ENCODE data around the gene STPG4. TPM values are rescaled to one million over a fixed set of nuclear protein-coding genes. Genes with fewer than 3 reads are reported as not detected.

STPG4 gene
- total RNA-seq, 2 experiments from 2014 or later: not detected

DNA sequence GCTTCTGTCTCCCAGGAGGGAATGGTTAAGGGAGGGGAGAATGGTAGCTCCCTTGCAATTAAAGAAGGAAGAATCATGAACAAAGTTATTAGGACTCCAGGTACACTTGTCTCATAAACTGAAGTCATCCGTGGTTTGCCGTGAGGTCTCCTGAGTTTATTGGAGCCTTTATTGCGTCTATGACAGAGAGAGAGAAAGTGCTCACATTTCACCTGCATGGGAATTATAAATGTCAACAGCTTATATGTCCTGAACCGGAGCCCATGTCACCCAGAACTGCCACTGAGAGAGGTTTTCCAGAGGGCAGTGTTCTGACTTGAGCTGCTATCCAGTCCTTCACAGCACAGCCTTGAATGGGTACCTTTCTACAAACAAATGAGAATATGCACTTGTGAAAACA, 104.3 kb downstream of the STPG4 start:
- CTCF ChIA-PET: interaction anchor here (1.0 to 1.3 kb wide), 2 partner anchors 132 to 272 kb away, joined by 3 to 4 read pairs; no protein-coding TSS in a partner anchor
- intact Hi-C loops (cut with micrococcal nuclease): no loop called here
- peak overlapping the region; percentile 38 for H3K27ac Mint-ChIP-seq
- DNase-seq: no peak
- H3K4me3 Mint-ChIP-seq: no peak overlapping the region
- peaks cover 19% of the 10 kb centered on the region for H3K4me1 Mint-ChIP-seq (ENCODE audit: low read depth)
- POLR2A ChIA-PET: interaction anchor here (0.5 to 1.0 kb wide), 2 partner anchors 21 to 99 kb away, joined by 4 read pairs; no protein-coding TSS in a partner anchor
- H3K9me3 Mint-ChIP-seq: no peaks in the 10 kb centered on the region
- H3K36me3 Mint-ChIP-seq: peaks cover 42% of the 10 kb centered on the region
- H3K27me3 Mint-ChIP-seq: no peaks in the 10 kb centered on the region

DNA sequence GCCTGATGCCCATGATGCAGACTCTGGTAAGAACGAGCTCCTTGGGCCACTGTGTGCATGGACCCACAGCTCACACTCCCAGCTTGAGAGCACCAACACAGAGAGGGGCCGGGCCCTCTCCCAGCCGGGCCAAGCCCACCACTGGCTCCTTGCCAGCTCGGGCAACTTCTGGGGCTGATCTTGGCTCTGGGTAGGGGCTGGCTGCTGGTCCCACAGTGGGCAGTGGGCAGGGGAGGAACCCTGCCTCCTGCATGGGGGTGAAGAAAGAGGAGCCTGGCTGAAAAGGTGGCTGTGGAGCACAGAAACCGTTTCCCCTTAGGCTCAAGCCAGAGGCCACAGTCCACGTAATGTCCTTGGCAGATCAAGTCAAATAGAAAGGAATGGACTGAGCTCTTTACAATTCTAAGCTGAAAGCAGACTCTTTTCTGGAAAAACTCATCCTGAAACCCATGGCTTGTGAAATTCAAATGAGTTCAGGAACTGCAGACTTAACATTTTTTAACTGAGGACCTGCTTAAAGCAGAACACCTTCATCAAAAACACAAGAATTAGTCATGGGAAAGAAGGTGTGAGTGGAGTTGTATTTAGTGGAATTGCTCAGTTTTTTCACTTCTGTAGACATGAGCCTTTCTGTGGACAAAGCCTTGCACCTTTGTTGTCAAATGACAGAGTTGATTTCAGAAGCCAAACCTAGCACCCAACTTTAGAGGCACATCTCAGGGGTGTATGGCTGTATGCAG, 104.9 kb downstream of the STPG4 start:
- ChIA-PET CTCF (interaction anchor here (1.0 to 1.3 kb wide), 2 partner anchors 131 to 273 kb away, joined by 3 to 4 read pairs; no protein-coding TSS in a partner anchor), POLR2A (interaction anchor here (0.5 to 1.0 kb wide), 2 partner anchors 21 to 100 kb away, joined by 4 read pairs; no protein-coding TSS in a partner anchor)
- H3K9me3 Mint-ChIP-seq: no peaks in the 10 kb centered on the region
- DNase-seq: no peak
- no peak overlapping the region for H3K4me3 Mint-ChIP-seq
- H3K36me3 Mint-ChIP-seq: peaks cover 45% of the 10 kb centered on the region
- peaks cover 16% of the 10 kb centered on the region for H3K4me1 Mint-ChIP-seq (ENCODE audit: low read depth)
- H3K27ac Mint-ChIP-seq: peak overlapping the region; percentile 75
- intact Hi-C loops (cut with micrococcal nuclease): no loop called here
- no peaks in the 10 kb centered on the region for H3K27me3 Mint-ChIP-seq

DNA sequence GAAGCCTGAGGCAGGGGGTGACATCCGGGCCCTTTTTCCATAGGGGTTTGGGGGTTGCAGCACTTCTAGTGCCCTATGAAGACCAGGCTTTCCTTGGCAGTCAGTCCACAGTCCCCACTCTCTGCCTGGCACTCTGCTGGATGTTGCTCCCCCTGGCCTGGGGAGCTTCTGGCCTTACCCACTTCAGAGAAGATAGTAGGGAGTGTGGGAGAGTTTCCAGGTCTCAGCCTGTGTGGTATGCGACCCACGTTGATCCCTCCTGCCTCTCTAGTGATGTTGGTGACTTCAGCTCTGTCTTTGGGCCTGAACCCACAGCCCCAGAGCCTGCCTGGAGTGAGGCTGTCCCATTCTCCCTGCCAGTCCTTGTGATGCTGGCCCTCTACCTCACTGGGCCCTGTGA, 105.6 kb downstream of the STPG4 start:
- DNase-seq: no peak

DNA sequence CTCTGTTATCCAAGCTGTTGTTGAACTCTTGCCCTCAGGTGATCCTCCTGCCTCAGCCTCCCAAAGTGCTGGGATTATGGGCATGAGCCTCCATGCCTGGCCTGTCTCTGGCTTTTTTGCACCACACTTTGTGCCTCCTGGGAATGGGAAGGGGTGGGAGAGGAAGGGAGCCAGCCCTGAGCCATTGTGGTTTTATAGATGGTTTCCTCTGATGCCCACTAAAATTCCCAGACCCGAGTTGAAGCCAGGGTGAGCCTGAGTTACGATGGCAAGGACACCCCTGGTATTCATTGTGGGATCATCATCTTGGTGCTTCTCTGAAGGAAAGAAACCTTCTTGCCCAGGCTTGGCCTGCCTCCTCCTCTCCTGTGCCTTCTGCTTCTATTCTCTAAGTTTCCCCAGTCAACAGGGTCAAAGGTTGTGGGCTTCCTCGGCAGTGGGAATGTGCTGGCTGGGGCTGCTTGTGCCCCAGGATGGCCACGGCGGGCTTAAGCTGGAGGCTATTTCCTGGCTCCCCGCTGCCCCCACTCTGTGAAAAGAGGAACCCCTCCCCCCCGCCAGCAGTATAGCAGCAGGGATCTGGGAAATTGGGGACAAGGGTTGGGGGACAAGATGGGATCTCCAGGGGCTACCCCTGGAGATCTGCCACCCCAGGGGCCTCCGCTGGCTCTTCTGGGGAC, 106.2 kb downstream of the STPG4 start:
- Mint-ChIP-seq H3K4me3 (no peak overlapping the region), H3K9me3 (no peaks in the 10 kb centered on the region), H3K27ac (no peak overlapping the region), H3K4me1 (ENCODE audit: low read depth) (peaks cover 11% of the 10 kb centered on the region), H3K27me3 (no peaks in the 10 kb centered on the region), H3K36me3 (peaks cover 45% of the 10 kb centered on the region)
- POLR2A ChIA-PET: no interaction called here
- CTCF ChIA-PET: no interaction called here
- DNase-seq: no peak
- intact Hi-C loops (cut with micrococcal nuclease): no loop called here

More for the DNA sequence above, 105.6 kb downstream of the STPG4 start:
- Mint-ChIP-seq H3K9me3 (no peaks in the 10 kb centered on the region), H3K4me1 (ENCODE audit: low read depth) (peaks cover 11% of the 10 kb centered on the region), H3K4me3 (no peak overlapping the region), H3K27ac (peak overlapping the region; percentile 75), H3K27me3 (no peaks in the 10 kb centered on the region), H3K36me3 (peaks cover 43% of the 10 kb centered on the region)
- ChIA-PET CTCF (interaction anchor here (1.3 kb wide), 1 partner anchor 131 kb away, joined by 3 read pairs; no protein-coding TSS in a partner anchor), POLR2A (no interaction called here)
- intact Hi-C loops (cut with micrococcal nuclease): no loop called here

DNA sequence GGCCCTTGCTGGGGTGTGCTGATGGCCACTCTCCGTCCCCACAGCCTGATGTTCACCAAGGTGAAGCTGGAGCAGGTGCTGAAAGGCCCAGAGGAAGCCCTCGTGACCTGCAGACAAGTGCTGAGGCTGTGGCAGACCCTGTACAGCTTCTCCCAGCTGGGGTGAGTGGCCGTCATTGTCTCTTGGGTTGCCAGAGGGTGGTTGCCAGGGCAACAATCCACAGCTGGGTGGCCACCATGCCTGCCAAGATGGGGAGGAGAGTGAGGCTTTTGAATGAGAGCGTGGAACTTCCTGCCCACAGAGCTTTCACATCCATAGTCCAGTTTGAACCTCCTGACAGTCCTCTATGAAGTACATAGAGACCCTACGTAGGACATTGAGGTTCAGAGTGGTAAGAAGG, 108.8 kb downstream of the STPG4 start:
- DNase-seq: no peak
- intact Hi-C loops (cut with micrococcal nuclease): no loop called here
- no peaks in the 10 kb centered on the region for H3K27me3 Mint-ChIP-seq
- H3K4me3 Mint-ChIP-seq: no peak overlapping the region
- H3K36me3 Mint-ChIP-seq: peaks cover 32% of the 10 kb centered on the region
- POLR2A ChIA-PET: no interaction called here
- H3K9me3 Mint-ChIP-seq: no peaks in the 10 kb centered on the region
- H3K4me1 Mint-ChIP-seq (ENCODE audit: low read depth): peaks cover 11% of the 10 kb centered on the region
- H3K27ac Mint-ChIP-seq: no peak overlapping the region
- CTCF ChIA-PET: interaction anchor here (1.8 kb wide), 1 partner anchor 277 kb away, joined by 4 read pairs; no protein-coding TSS in a partner anchor

DNA sequence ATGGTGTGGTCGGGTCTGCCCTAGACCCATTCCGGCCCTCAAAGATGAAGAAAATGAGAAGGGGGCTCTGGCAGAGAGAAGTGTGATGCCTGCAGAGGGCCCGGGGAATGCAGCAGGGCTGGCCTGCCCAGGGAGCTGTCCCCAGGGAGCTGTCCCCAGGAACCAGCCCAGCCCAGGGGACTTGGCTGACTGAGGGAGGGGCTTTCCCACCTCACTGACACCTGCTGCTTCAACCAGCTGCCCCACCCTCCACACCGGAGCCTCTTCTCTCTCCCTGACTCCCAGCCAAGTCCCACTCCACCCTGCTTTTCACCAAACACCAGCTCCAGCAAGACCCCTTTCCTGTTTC, 111.2 kb downstream of the STPG4 start:
- no peak for DNase-seq
- no peaks in the 10 kb centered on the region for H3K27me3 Mint-ChIP-seq
- peaks cover 7% of the 10 kb centered on the region for H3K4me1 Mint-ChIP-seq (ENCODE audit: low read depth)
- no peak overlapping the region for H3K4me3 Mint-ChIP-seq
- H3K9me3 Mint-ChIP-seq: no peaks in the 10 kb centered on the region
- H3K27ac Mint-ChIP-seq: no peak overlapping the region
- POLR2A ChIA-PET: interaction anchor here (0.6 kb wide), 1 partner anchor 12 kb away, joined by 3 read pairs; no protein-coding TSS in a partner anchor
- peaks cover 26% of the 10 kb centered on the region for H3K36me3 Mint-ChIP-seq
- CTCF ChIA-PET: no interaction called here
- intact Hi-C loops (cut with micrococcal nuclease): no loop called here

DNA sequence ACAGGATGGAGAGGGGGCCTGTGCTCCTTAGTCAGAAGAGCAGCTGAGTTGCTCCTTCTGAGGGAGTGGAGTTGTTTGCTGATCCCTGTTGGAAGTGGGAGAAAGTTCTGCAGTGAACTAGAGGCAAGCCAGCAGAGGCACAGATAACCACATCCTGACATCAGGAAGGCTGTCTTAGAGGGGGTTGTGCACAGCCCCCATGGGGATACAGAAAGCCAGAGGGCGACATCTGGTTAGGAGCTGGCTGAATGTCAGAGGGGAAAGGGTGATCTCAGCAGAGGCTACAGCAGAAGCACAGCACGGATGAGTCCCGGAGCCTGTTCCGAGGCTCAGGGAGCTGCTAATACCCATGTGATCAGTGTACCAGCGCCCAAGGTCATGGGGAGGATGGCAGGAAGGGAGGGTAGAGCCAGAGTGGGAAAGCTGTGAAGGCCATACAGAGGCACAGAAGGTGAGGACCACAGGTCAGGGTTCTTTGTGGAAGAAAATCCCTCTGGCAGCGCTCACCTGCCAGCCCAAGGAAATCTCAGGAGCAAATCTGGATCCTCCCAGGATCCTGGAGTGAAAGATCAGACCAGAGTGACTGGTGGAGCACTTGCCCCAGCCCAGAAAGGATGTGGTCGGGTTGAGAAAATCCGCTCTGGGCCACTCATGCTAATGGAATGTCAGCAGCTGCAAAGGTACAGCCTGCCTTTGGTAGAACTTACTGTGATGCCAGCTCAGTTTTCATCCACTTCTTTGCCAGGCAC, 111.8 kb downstream of the STPG4 start:
- H3K27me3 Mint-ChIP-seq: no peaks in the 10 kb centered on the region
- DNase-seq: no peak
- no peak overlapping the region for H3K27ac Mint-ChIP-seq
- ChIA-PET CTCF (no interaction called here), POLR2A (interaction anchor here (0.5 to 0.6 kb wide), 2 partner anchors 11 to 710 kb away, joined by 3 to 4 read pairs; no protein-coding TSS in a partner anchor)
- intact Hi-C loops (cut with micrococcal nuclease): no loop called here
- H3K9me3 Mint-ChIP-seq: no peaks in the 10 kb centered on the region
- peaks cover 11% of the 10 kb centered on the region for H3K4me1 Mint-ChIP-seq (ENCODE audit: low read depth)
- H3K36me3 Mint-ChIP-seq: peaks cover 28% of the 10 kb centered on the region
- no peak overlapping the region for H3K4me3 Mint-ChIP-seq

DNA sequence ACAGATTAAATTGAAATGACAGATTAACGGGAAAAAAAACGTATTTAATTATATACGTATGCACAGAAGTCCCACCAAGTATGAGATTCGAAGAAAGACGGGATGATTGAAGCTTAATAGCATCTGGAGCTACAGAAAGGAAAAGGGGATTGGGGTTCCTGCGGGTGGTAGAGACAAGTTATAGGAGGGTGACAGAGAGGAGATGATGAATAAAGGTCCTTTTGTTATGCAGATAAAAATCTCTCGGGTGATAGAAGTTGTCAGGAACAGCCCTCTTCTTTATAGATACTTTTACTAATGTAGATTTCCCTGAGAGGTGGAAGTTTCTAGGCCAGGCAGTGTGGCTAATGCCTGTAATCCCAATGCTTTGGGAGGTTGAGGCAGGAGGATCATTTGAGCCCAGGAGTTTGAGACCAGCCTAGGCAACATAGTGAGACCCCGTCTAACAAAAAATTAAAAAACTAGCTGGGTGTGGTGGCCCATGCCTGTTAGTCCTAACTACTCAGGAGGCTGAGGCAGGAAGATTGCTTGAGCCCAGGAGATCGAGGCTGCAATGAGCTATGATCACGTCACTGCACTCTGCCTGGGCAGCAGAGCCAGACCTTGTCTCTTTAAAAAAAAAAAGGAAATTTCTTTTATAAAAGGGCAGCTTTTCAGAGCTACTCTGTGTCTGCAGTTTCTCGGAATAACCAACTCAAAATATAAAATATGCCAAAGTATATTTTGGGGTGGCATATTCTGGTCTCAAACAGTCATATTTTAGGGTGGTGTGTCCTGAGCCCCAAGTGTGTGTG, 113.0 kb downstream of the STPG4 start:
- ChIA-PET CTCF (no interaction called here), POLR2A (interaction anchor here (0.6 kb wide), 1 partner anchor 328 kb away, joined by 4 read pairs; no protein-coding TSS in a partner anchor)
- Mint-ChIP-seq H3K4me1 (ENCODE audit: low read depth) (peaks cover 11% of the 10 kb centered on the region), H3K27me3 (no peaks in the 10 kb centered on the region), H3K9me3 (no peaks in the 10 kb centered on the region), H3K4me3 (no peak overlapping the region), H3K36me3 (peaks cover 25% of the 10 kb centered on the region), H3K27ac (no peak overlapping the region)
- DNase-seq: no peak
- intact Hi-C loops (cut with micrococcal nuclease): no loop called here

DNA sequence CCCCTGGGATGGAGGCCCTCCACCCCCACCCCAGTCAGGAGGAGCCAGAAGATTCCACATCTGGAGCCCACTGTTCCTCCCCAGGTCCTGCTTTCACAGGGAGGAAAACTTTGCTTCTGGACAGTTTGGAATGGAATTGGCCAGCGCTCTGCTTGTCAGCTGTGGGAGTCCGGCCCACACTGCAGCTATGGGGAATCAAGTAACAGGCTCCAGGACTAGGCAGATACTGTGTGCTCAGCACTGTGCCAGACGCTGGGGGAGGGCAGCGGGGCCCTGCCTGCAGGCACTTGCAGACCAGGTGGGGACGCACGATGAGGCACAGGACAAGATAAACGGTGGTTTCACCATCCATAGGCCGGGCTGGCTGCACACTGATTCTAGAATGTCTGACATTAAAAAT, 114.0 kb downstream of the STPG4 start:
- no peaks in the 10 kb centered on the region for H3K9me3 Mint-ChIP-seq
- H3K27me3 Mint-ChIP-seq: no peaks in the 10 kb centered on the region
- intact Hi-C loops (cut with micrococcal nuclease): no loop called here
- H3K4me1 Mint-ChIP-seq (ENCODE audit: low read depth): peaks cover 11% of the 10 kb centered on the region
- no peak for DNase-seq
- peaks cover 22% of the 10 kb centered on the region for H3K36me3 Mint-ChIP-seq
- ChIA-PET POLR2A (no interaction called here), CTCF (interaction anchor here (1.2 kb wide), 1 partner anchor 282 kb away, joined by 3 read pairs; no protein-coding TSS in a partner anchor)
- no peak overlapping the region for H3K4me3 Mint-ChIP-seq
- no peak overlapping the region for H3K27ac Mint-ChIP-seq

DNA sequence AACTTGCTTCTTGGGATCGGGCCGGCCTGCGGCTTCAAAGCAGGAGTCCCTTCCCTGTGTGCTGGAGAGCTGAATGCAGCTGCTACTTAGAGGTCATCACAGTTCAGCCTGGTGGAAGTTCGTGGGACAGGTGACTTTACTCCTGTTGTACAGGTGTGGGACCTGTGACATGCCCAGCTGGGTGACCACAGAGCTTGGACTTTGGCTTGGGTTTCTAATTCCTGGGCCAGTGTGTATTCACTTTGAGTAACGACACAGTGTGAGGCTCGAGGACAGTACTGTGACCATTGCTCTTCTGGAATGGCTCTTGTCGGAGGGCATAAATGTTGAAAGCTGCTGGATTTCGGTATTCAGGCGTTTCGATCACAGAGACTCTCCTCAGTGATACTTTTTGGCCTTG, 114.5 kb downstream of the STPG4 start:
- peaks cover 11% of the 10 kb centered on the region for H3K4me1 Mint-ChIP-seq (ENCODE audit: low read depth)
- no peak overlapping the region for H3K4me3 Mint-ChIP-seq
- POLR2A ChIA-PET: no interaction called here
- intact Hi-C loops (cut with micrococcal nuclease): no loop called here
- peaks cover 18% of the 10 kb centered on the region for H3K36me3 Mint-ChIP-seq
- CTCF ChIA-PET: interaction anchor here (1.2 kb wide), 1 partner anchor 282 kb away, joined by 3 read pairs; no protein-coding TSS in a partner anchor
- H3K9me3 Mint-ChIP-seq: no peaks in the 10 kb centered on the region
- no peaks in the 10 kb centered on the region for H3K27me3 Mint-ChIP-seq
- DNase-seq: no peak
- H3K27ac Mint-ChIP-seq: no peak overlapping the region

DNA sequence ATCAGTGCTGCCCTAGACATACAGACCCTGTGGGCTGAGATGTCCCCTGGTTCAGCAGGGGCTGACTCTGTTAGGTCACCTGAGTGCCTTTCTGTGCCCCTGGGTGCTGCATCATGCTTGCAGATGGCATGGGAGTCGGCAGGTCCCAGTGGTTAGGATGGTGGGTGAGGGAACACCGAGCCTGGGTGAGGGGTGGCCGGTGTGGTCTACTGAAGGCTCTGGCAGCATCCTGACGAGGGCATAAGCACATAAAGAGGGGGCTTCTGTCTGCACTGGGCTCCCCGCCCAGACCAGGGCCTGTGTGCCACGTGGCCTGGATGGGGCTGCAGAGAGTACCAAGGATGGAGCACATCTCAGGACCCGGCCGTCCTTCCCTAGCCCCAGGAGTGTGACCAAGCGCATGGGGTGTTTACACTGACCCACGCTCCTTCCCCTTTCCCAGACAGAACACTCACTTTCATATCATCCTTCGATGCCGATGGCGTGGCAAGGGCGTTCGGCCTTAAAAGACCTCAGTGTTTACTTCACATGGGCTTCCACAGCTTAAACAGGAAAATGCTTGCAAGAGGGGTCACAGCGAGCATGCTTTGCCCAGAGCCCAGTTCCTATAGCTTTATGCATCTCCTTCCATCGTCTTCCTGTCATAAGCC, 115.1 kb downstream of the STPG4 start:
- intact Hi-C loops (cut with micrococcal nuclease): no loop called here

More for the DNA sequence above, 115.1 kb downstream of the STPG4 start:
- ChIA-PET POLR2A (no interaction called here), CTCF (interaction anchor here (1.2 kb wide), 1 partner anchor 283 kb away, joined by 3 read pairs; no protein-coding TSS in a partner anchor)
- no peak for DNase-seq
- Mint-ChIP-seq H3K36me3 (peaks cover 15% of the 10 kb centered on the region), H3K27ac (no peak overlapping the region), H3K4me3 (no peak overlapping the region), H3K9me3 (no peaks in the 10 kb centered on the region), H3K27me3 (no peaks in the 10 kb centered on the region), H3K4me1 (ENCODE audit: low read depth) (peaks cover 11% of the 10 kb centered on the region)

All from activated CD4-positive, alpha-beta memory T cell treated with anti-CD3 and anti-CD28 coated beads for 36 hours (primary cell).